IPS-20b (cell line): ENCODE results near the gene GNPDA1.

ENCODE experiments used
- H3K27ac ChIP-seq: one replicate; pipeline ENCODE4 v1.5.1; 2013; ENCODE audit warnings: low read length
- H3K27me3 ChIP-seq: 2 replicates; pipeline ENCODE4 v1.6.1; 2013; ENCODE audit warnings: mild to moderate bottlenecking, low read length, inconsistent platforms; ENCODE audit not compliant: insufficient read depth
- H3K36me3 ChIP-seq: 2 replicates; pipeline ENCODE4 v1.6.1; 2013; ENCODE audit warnings: low read depth, mild to moderate bottlenecking, inconsistent platforms, low read length, moderate library complexity; ENCODE audit not compliant: insufficient read depth
- H3K4me1 ChIP-seq: 2 replicates; pipeline ENCODE4 v1.6.1; 2013; ENCODE audit warnings: mild to moderate bottlenecking, control low read depth, inconsistent platforms, low read length, moderate library complexity; ENCODE audit not compliant: insufficient read depth
- H3K4me3 ChIP-seq: 2 replicates; pipeline ENCODE4 v1.5.1; 2013; ENCODE audit warnings: mild to moderate bottlenecking, low read length, inconsistent platforms
- H3K9ac ChIP-seq: 2 replicates; pipeline ENCODE4 v1.6.1; 2013; ENCODE audit warnings: low read depth, mild to moderate bottlenecking, inconsistent platforms, low read length, moderate library complexity
- H3K9me3 ChIP-seq: 2 replicates; pipeline ENCODE4 v1.6.1; 2013; ENCODE audit warnings: mild to moderate bottlenecking, low read depth, low read length, inconsistent platforms; ENCODE audit not compliant: insufficient read depth

The GNPDA1 gene

GRCh38 chr5:142006363-142007236, 6.2 kb downstream of the GNPDA1 start:
- Histone ChIP-seq H3K4me3 (no peak overlapping the region), H3K27me3 (no peaks in the 10 kb centered on the region), H3K9me3 (no peaks in the 10 kb centered on the region), H3K9ac (no peak overlapping the region), H3K4me1 (no peaks in the 10 kb centered on the region), H3K36me3 (peaks cover 89% of the 10 kb centered on the region), H3K27ac (no peak overlapping the region)

- Histone ChIP-seq H3K9ac (no peak overlapping the region), H3K4me3 (no peak overlapping the region), H3K27me3 (no peaks in the 10 kb centered on the region), H3K36me3 (peaks cover 82% of the 10 kb centered on the region), H3K4me1 (no peaks in the 10 kb centered on the region), H3K27ac (no peak overlapping the region), H3K9me3 (no peaks in the 10 kb centered on the region)
Observed at GRCh38 chr5:142003266-142003800, 9.5 kb downstream of the GNPDA1 start.

GRCh38 chr5:142000704-142001484, 11.9 kb downstream of the GNPDA1 start:
- H3K4me1 ChIP-seq = no peaks in the 10 kb centered on the region
- no peak overlapping the region for H3K27ac ChIP-seq
- no peak overlapping the region for H3K9ac ChIP-seq
- H3K27me3 ChIP-seq = no peaks in the 10 kb centered on the region
- no peaks in the 10 kb centered on the region for H3K9me3 ChIP-seq
- H3K36me3 ChIP-seq = peaks cover 59% of the 10 kb centered on the region
- no peak overlapping the region for H3K4me3 ChIP-seq

GRCh38 chr5:142000173-142000572, 12.7 kb downstream of the GNPDA1 start:
- no peaks in the 10 kb centered on the region for H3K4me1 ChIP-seq
- no peak overlapping the region for H3K27ac ChIP-seq
- H3K27me3 ChIP-seq = no peaks in the 10 kb centered on the region
- H3K36me3 ChIP-seq = peaks cover 51% of the 10 kb centered on the region
- no peak overlapping the region for H3K9ac ChIP-seq
- H3K4me3 ChIP-seq = no peak overlapping the region
- H3K9me3 ChIP-seq = no peaks in the 10 kb centered on the region

- H3K27me3 ChIP-seq = no peaks in the 10 kb centered on the region
- H3K9ac ChIP-seq = no peak overlapping the region
- H3K36me3 ChIP-seq = peaks cover 36% of the 10 kb centered on the region
- no peaks in the 10 kb centered on the region for H3K4me1 ChIP-seq
- H3K9me3 ChIP-seq = no peaks in the 10 kb centered on the region
- H3K27ac ChIP-seq = no peak overlapping the region
- no peak overlapping the region for H3K4me3 ChIP-seq
Observed at GRCh38 chr5:141997358-141997960, 15.4 kb downstream of the GNPDA1 start.

GRCh38 chr5:141995656-141996055, 17.2 kb downstream of the GNPDA1 start:
- Histone ChIP-seq H3K27ac (no peak overlapping the region), H3K4me1 (no peaks in the 10 kb centered on the region), H3K9ac (no peak overlapping the region), H3K36me3 (peaks cover 18% of the 10 kb centered on the region), H3K27me3 (no peaks in the 10 kb centered on the region), H3K9me3 (no peaks in the 10 kb centered on the region), H3K4me3 (no peak overlapping the region)

GRCh38 chr5:141994511-141995136, 18.2 kb downstream of the GNPDA1 start:
- Histone ChIP-seq H3K9ac (no peak overlapping the region), H3K4me1 (no peaks in the 10 kb centered on the region), H3K27ac (no peak overlapping the region), H3K4me3 (no peak overlapping the region), H3K9me3 (no peaks in the 10 kb centered on the region), H3K36me3 (peaks cover 11% of the 10 kb centered on the region), H3K27me3 (no peaks in the 10 kb centered on the region)

GRCh38 chr5:141992349-141992963, 20.4 kb downstream of the GNPDA1 start:
- Histone ChIP-seq H3K36me3 (peaks cover 19% of the 10 kb centered on the region), H3K4me1 (no peaks in the 10 kb centered on the region), H3K9me3 (no peaks in the 10 kb centered on the region), H3K9ac (no peak overlapping the region), H3K4me3 (no peak overlapping the region), H3K27ac (no peak overlapping the region), H3K27me3 (no peaks in the 10 kb centered on the region)

GRCh38 chr5:141989720-141990119, 23.1 kb downstream of the GNPDA1 start:
- H3K36me3 ChIP-seq = peaks cover 42% of the 10 kb centered on the region
- H3K27me3 ChIP-seq = no peaks in the 10 kb centered on the region
- no peak overlapping the region for H3K27ac ChIP-seq
- H3K9ac ChIP-seq = no peak overlapping the region
- H3K9me3 ChIP-seq = no peaks in the 10 kb centered on the region
- no peak overlapping the region for H3K4me3 ChIP-seq
- no peaks in the 10 kb centered on the region for H3K4me1 ChIP-seq

GRCh38 chr5:141986072-141986471, 26.8 kb downstream of the GNPDA1 start:
- H3K27me3 ChIP-seq = no peaks in the 10 kb centered on the region
- no peak overlapping the region for H3K27ac ChIP-seq
- no peak overlapping the region for H3K4me3 ChIP-seq
- no peaks in the 10 kb centered on the region for H3K9me3 ChIP-seq
- H3K36me3 ChIP-seq = peaks cover 61% of the 10 kb centered on the region
- H3K9ac ChIP-seq = no peak overlapping the region
- H3K4me1 ChIP-seq = no peaks in the 10 kb centered on the region

GRCh38 chr5:141982626-141983025, 30.2 kb downstream of the GNPDA1 start:
- no peaks in the 10 kb centered on the region for H3K4me1 ChIP-seq
- peaks cover 86% of the 10 kb centered on the region for H3K36me3 ChIP-seq

More at GRCh38 chr5:141982626-141983025, 30.2 kb downstream of the GNPDA1 start:
- Histone ChIP-seq H3K27ac (no peak overlapping the region), H3K4me3 (no peak overlapping the region), H3K9ac (no peak overlapping the region), H3K9me3 (no peaks in the 10 kb centered on the region), H3K27me3 (no peaks in the 10 kb centered on the region)
